ENCODE results near the gene ADAM8. TPM values are rescaled to one million over a fixed set of nuclear protein-coding genes. Genes with fewer than 3 reads are reported as not detected.

ADAM8 gene
- total and polyA plus RNA-seq, 2 of the 8 experiments (the other 6 are each of a cell fraction or from before 2014, with no cell fraction given), result 4.6 TPM

DNA sequence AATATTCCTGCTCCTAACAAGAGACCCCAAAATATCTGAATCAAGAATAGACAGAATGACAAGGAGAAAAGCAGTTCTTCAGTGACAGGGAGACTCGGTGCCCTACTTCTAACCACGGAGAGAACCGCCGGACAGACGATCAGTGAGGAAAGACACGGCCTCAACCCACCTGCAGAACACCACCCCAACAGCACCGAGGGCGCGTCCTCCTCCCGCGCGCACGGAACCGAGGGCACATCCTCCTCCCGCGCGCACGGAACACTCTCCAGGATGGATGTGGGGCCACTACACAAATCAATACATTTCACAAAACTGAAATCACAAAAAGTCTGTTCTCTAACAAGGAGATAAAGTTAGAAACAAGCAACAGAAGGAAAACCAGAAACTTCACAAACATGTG is 9.7 kb upstream of the ADAM8 start:
- Histone ChIP-seq H3K56ac (replicated peaks; ENCODE audit: insufficient read length, low read depth, low read length) (no peak overlapping the region), H3K36me3 (ENCODE audit: control insufficient read depth in 2 of 4, insufficient read depth in 4 of 4, low read length in 3 of 4) (peaks cover 7 to 51% (median 23%) of the 10 kb centered on the region in 4 experiments), H2BK20ac (ENCODE audit: low read length) (no peak overlapping the region), H4K20me1 (replicated peaks in 1 of 2; ENCODE audit: control insufficient read depth in 1 of 2, insufficient read depth in 2 of 2, low read length in 2 of 2) (peaks cover 0 to 7% of the 10 kb centered on the region in 2 experiments), H2BK15ac (ENCODE audit: low read length) (no peak overlapping the region), H3K18ac (ENCODE audit: extremely low read depth, low read length) (no peak overlapping the region), H2BK120ac (replicated peaks; ENCODE audit: low read depth, low read length) (no peak overlapping the region), H2BK5ac (ENCODE audit: low read depth, low read length) (no peak overlapping the region), H3K4me3 (ENCODE audit: extremely low read depth in 1 of 4, insufficient read depth in 2 of 4, low read depth in 3 of 4, low read length in 4 of 4) (no peak overlapping the region), H3K27me3 (replicated peaks in 1 of 4; ENCODE audit: control insufficient read depth in 3 of 4, extremely low read depth in 1 of 4, insufficient read depth in 3 of 4, low read length in 3 of 4) (no peaks in the 10 kb centered on the region), H3K4me1 (replicated peaks in 1 of 4; ENCODE audit: control insufficient read depth in 3 of 4, insufficient read depth in 4 of 4, low read length in 3 of 4) (no peaks in the 10 kb centered on the region), H4K5ac (ENCODE audit: insufficient read length, low read depth, low read length) (no peak overlapping the region), H3K4ac (replicated peaks; ENCODE audit: insufficient read length, low read depth, low read length) (no peak overlapping the region), H3K4me2 (ENCODE audit: insufficient read depth in 1 of 2, low read depth in 2 of 2, low read length in 2 of 2) (no peak overlapping the region), H3K9me3 (ENCODE audit: insufficient read depth in 2 of 2, low read depth in 1 of 2, low read length in 1 of 2) (no peaks in the 10 kb centered on the region), H4K91ac (replicated peaks; ENCODE audit: insufficient read length, low read length) (no peak overlapping the region), H3K27ac (ENCODE audit: low read depth, low read length) (no peak overlapping the region), H3K79me1 (ENCODE audit: low read depth, low read length) (no peaks in the 10 kb centered on the region), H3K79me2 (ENCODE audit: control insufficient read depth in 1 of 2, insufficient read depth in 2 of 2, low read length in 2 of 2) (no peaks in the 10 kb centered on the region), H3K23ac (ENCODE audit: insufficient read length) (no peak overlapping the region), H2AFZ (ENCODE audit: low read length) (no peak overlapping the region), H4K8ac (ENCODE audit: extremely low read depth, insufficient read depth, low read length) (no peak overlapping the region), H2AK5ac (ENCODE audit: low read depth, low read length) (no peak overlapping the region), H3K14ac (ENCODE audit: insufficient read length) (no peak overlapping the region), H3K9ac (replicated peaks in 1 of 4; ENCODE audit: extremely low read depth in 1 of 4, low read depth in 3 of 4, low read length in 3 of 4) (no peak overlapping the region), H2BK12ac (ENCODE audit: low read depth, low read length) (no peak overlapping the region), H3K23me2 (ENCODE audit: low read depth, low read length) (no peaks in the 10 kb centered on the region)
- 88% methylated on average over 18 of the region's 18 CpGs; no CpG with 5 or more reads in 1 of the 2 experiments for WGBS, 2 experiments (ENCODE audit: extremely low coverage in 1 of 2, insufficient coverage in 1 of 2, insufficient read length in 1 of 2, insufficient replicate concordance in 2 of 2, low coverage in 1 of 2, low lambda C conversion rate in 2 of 2, missing lambda C conversion rate in 1 of 2)
- DNase-seq (ENCODE audit: low read depth in 1 of 2, low spot score in 2 of 2) (no peak), FAIRE-seq (no peak)
- ChIA-PET POLR2A (ENCODE audit: partially characterized antibody) (no interaction called here), CTCF (ENCODE audit: partially characterized antibody) (interaction anchor here (2.2 kb wide), 1 partner anchor 9 kb away, joined by 6 read pairs; no protein-coding TSS in a partner anchor)
- no peak for TF ChIP-seq SP2 (IDR thresholded peaks at IDR 0.05; ENCODE audit: low read length)
- TF ChIP-seq JUND (IDR thresholded peaks at IDR 0.05; ENCODE audit: low read length), result no peak
- no peak for TF ChIP-seq CBX5 (IDR thresholded peaks at IDR 0.05; ENCODE audit: low read depth, low read length)
- no peak for TF ChIP-seq MAX (IDR thresholded peaks at IDR 0.05)
- no peak for TF ChIP-seq USF2 (IDR thresholded peaks at IDR 0.05; ENCODE audit: low read length)
- no peak for TF ChIP-seq BCL11A (IDR thresholded peaks at IDR 0.05; ENCODE audit: low read depth in 2 of 2, low read length in 2 of 2)
- TF ChIP-seq, protein P1, sequence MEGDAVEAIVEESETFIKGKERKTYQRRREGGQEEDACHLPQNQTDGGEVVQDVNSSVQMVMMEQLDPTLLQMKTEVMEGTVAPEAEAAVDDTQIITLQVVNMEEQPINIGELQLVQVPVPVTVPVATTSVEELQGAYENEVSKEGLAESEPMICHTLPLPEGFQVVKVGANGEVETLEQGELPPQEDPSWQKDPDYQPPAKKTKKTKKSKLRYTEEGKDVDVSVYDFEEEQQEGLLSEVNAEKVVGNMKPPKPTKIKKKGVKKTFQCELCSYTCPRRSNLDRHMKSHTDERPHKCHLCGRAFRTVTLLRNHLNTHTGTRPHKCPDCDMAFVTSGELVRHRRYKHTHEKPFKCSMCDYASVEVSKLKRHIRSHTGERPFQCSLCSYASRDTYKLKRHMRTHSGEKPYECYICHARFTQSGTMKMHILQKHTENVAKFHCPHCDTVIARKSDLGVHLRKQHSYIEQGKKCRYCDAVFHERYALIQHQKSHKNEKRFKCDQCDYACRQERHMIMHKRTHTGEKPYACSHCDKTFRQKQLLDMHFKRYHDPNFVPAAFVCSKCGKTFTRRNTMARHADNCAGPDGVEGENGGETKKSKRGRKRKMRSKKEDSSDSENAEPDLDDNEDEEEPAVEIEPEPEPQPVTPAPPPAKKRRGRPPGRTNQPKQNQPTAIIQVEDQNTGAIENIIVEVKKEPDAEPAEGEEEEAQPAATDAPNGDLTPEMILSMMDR (IDR thresholded peaks at IDR 0.05; ENCODE audit: control extremely low read depth in 1 of 3, insufficient read depth in 1 of 3, low read depth in 1 of 3, low read length in 3 of 3), result no peak
